NCI-H82 treated with DMSO at 0.1 percent for 48 hours (cell line): ENCODE results near the gene EEIG2.
"Not testable (repeated sequence)": the region's sequence is repeated elsewhere in the genome, so short reads cannot be mapped to it uniquely, and the experiment has no call there.

Source experiments
- DNase-seq: peaks from one replicate; lab custom pipeline; 2025; ENCODE audit not compliant: unreplicated experiment; lab: John Stamatoyannopoulos, UW

EEIG2 gene

DNA sequence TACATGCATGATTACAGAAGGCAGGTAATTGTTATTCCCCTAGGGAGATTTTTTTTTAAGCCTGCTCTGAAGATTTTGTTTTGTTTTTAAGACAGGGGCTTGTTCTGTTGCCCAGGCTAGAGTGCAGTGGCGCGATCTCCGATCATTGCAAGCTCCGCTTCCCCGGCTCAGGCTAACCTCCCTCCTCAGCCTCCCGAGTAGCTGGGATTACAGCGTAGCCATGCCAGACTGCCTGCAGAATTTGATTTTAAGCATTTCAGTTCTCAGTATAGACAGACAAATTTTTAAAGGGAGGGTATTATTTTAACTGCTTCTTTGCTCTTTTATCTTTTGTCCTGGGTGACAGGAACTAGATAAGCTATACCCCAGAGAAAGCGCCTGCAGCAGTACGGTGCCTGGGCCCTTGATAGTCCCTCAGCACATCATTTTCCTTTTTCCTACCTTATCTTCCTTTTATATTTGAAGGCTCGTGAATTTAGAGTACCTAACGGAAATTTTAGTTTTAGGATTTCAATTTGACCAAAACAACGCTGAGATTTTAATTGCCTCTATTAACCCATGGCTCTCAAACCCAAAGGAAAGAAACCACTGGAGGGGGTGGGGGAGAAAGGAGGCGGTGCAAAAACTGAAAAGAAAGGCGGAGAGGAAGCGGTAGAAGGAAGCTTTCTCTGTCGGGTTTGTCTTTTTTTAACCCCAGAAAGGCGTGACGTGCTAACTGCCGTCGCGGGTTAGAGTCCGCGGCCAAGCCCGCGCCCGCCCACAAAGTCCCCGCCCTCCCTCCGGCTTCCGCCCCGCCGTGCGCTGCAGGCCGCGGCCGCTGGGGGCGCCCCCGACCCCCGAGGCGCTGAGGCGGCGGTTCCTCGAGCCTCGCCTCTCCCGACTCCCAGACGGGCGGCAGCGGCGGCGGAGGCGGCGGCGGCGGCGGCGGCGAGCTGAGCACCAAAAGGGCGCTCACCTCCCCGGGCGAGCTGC is at the start of gene EEIG2:
Gene EEIG2, plus strand, starts transcription at position 886 of the 972 bp plus-strand sequence. CDS start 329 bp downstream, outside the sequence.
- DNase-seq = peak; percentile 77

DNA sequence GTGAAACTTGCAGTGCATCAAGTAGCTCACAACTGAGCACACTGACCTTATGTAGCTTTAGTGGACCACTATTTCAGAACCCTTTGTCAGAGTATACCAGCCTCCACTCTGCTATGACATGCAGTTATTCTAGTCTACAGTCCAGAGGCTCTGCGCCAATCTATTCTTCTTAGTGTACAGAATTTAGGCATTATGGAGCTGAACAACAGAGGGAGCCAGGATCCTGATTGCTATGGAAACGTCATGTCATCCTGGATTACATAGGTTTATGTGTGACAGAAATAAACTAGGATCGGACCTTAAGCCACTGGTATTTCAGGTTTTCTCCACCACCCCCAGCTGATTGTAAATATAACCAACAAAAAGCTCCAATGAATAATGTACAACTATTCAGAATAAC is 48.1 kb upstream of the EEIG2 start:
- peak; percentile 5 for DNase-seq

DNA sequence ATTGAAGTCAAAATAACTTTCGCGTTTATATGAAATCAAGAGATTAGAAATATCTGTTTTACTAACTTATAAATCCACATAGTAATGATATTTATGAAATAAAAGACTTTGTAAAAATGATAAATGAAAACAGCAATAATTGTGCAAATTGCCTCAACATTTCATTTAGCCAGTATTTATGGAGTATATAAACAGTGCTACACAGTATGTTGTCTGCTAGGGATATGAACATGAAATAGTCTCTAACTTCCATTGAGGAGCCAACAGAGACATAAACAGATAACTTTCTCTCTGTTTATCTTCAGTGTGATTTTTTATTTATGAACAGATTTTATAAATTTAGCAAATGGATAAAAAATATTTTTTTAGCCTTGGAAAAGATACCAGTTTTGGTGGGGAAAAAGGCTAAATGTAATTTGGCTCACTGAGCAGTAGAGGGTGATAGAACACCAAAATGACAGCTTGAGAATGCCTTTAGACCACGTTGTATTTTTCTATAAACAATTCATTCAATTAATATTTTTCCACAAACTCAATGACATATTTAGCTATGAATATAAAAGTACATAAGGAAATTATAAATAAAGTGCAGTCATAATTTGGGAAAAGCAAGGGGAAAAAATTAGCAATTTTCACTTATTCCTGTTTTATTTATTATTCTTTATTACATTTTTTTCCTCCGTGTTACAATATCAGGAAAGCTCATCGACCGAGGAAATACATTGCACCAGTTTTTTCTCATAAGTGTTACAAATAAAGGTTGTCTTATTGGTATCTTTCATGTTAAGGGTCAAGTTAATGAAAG is 47.5 kb upstream of the EEIG2 start:
- peak; percentile 14 for DNase-seq

DNA sequence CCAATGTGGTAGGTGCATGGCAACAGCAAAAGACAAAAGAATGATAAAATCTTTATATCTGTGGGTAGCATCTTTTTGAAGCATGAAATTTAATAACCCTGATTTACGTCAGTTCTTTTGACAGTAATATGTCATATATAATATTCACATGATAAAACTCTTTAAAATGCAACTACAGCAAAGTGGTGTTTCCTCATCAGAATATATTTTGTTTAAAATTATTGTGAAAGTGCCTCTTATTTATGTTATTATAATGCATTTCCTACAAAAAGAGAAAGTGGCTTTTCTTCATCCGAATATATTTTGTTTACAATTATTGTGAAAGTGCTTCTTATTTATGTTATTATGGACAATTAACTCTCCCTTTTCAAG is 46.9 kb upstream of the EEIG2 start:
- no peak for DNase-seq

DNA sequence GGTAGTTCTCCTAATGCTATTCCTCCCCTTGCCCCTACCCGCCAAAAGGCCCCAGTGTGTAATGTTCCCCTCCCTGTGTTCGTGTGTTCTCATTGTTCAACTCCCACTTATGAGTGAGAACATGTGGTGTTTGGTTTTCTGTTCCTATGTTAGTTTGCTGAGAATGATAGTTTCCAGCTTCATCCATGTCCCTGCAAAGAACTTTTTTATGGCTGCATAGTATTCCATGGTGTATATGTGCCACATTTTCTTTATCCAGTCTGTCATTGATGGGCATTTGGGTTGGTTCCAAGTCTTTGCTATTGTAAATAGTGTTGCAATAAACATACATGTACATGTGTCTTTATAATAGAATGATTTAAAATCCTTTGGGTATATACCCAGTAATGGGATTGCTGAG is 46.0 kb upstream of the EEIG2 start:
- not testable (repeated sequence) for DNase-seq

DNA sequence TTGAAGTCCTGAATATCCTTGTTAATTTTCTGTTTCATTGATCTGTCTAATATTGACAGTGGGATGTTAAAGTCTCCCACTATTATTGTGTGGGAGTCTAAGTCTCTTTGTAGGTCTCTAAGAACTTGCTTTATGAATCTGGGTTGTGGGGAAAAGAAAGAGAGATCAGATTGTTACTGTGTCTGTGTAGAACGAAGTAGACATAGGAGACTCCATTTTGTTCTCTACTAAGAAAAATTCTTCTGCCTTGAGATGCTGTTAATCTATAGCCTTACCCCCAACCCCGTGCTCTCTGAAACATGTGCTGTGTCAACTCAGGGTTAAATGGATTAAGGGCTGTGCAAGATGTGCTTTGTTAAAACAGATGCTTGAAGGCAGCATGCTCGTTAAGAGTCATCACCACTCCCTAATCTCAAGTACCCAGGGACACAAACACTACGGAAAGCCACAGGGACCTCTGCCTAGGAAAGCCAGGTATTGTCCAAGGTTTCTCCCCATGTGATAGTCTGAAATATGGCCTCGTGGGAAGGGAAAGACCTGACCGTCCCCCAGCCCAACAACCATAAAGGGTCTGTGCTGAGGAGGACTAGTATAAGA is 42.5 kb upstream of the EEIG2 start:
- DNase-seq = peak; percentile 49

DNA sequence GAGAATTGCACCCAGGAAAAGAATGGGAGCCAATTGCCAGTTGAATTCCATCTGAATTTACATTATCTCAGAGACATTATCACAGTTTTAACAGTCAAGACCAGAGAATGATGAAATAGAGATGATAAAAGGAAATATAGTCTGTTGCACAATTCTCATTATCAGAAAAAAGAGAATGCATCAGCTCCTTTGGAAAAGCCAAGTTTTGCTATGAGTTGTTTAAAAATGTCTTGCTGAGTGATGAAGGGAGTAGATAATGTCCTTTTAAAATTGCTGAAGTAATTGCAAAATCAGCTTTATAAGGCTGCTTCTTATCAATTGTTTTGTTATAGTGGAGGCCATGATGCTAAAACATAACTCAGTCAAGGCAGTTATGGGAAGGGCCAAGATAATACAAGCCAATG is 37.9 kb upstream of the EEIG2 start:
- no peak for DNase-seq

DNA sequence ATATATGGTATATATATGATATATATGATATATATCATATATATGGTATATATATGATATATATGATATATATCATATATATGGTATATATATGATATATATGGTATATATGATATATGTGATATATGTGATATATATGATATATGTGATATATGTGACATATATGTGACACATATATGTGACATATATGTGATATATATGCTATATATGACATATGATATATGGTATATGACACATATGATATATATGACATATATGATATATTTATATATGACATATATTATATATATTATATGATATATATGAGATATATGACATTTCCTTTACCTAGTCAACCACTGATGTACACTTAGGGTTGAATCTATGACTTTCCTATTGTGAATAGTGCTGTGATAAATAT is 36.1 kb upstream of the EEIG2 start:
- no peak for DNase-seq

DNA sequence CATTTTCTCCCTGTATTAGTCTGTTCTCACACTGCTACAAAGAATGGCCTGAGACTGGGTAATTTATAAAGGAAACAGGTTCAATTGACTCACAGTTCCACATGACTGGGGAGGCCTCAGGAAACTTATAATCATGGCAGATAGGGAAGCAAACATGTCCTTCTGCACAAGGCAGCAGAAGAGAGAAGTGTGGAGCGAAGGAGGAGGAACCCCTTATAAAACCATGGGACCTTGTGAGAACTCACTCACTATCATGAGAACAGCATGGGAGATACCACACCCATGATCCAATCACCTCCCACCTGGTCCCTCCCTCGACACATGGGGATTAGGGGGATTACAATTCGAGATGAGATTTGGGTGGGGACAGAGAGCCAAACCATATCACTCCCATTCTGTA is 35.2 kb upstream of the EEIG2 start:
- no peak for DNase-seq

DNA sequence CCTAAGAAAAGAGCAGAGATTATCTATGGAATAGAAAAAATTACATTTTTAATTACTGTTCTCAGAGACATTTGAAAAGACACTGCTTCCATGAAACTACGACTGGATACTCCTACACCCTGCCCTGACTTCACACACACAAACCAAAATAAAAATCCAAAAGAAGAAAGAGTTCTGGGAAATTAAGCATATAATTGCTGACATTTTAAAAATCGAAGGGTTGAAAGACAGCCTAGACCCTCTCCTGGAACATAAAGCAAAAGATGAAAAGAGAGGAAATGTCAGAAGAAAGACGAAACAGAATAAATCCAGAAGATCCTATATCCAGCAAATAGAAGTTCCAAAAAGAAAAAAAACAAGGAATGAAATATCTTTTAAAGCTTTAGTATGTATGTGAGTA is 32.8 kb upstream of the EEIG2 start:
- DNase-seq = no peak

DNA sequence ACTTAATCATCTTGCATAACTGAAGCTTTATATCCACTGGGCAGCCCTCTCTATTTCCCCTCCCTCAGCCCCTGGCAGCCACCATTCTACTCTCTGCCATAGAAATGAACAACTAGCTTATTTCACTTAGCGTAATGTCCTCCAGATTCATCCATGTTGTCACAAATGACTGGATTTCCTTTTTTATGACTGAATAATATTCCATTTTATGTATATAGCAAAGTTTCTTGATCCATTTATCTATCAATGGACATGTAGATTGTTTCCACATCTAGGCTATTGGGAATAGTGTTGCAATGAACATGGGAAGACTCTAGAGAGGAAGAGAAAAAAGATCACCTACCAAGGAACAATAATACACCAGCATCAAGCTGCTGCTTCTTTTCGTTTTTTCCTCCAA is 32.1 kb upstream of the EEIG2 start:
- no peak for DNase-seq

DNA sequence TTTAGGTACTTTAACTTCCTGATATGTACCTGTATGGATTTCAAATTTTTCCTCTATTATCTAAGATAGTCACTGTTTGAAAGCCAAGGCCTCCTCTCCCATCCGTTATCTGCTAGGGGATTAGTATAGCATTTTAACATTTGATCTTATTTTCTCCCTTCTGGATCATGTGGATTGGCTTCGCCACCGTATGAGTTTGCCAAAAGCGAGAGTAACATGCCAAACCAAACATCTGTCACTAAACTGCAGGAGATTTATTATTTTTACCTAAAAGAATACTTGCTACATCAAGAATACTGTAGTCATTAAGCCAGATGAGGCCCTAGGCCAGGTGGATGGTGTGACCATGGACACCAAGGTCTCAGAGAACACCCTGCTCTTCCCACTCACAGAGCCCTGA is 28.5 kb upstream of the EEIG2 start:
- no peak for DNase-seq

DNA sequence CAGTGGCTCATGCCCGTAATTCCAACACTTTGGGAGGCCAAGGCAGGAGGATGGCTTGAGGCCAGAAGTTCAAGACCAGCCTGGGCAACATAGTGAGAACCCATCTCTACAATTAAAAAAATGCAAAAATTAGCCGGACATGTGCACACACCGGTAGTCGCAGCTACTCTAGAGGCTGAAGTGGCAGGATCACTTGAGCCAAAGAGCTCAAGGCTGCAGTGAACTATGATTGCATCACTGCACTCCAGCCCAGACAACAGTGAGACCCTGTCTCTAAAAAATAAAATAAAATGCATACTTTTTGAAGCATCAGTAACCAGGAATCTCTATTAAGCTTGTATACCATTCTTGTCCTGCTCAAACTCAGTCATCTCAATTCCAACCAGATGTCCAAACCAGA is 27.2 kb upstream of the EEIG2 start:
- no peak for DNase-seq

DNA sequence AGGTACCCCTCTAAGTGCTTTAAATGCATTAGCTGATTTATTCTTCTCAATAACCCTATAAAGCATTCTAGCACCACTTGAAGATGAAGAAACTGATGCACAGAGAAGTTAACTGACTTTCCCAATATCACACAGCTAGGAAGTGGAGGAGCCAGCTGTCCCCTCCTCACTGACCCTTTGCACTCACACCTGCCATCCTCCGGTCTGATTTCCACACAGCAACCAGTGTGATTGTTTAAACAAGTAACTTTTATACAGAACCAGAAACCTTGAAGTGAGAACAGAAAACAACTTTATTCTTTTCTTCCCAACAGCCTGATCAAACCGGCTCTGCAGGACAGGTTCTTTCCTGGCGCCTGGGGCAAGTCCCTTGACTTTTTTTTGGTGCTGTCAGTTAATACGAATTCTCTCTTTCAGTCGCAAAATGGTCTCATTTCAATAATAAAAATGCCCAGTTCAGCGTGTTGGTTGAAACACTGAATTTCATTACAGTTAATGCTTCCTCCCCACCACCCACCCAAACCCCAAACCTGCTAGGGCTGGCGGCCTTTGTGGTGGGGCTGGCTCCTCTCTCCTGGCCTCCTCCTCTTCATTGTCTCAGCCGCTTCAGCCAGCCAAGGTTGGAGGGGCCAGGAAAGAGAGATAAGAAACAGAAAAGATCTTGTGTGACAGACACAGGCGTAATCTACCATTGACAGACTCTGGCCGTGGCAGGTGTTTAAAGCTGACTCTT is 26.4 kb upstream of the EEIG2 start:
- DNase-seq = no peak

DNA sequence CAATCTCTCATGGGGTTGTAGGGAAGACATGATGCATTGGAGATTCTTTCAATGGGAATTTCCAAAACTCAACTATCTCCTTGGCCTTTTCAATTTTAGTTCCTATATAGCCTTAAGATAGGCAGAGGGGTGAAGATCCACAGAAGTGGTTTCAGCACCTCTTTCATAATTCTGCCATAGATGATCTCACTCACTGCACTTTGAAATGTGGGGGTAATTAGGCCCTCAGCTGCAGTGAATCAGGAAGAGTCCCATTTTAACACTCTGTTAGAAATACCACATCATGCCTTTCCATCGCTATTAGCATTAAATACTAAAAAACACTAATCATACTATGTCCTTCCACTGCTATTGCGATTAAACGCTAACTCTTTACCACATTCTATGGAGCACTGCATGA is 25.1 kb upstream of the EEIG2 start:
- DNase-seq = no peak

DNA sequence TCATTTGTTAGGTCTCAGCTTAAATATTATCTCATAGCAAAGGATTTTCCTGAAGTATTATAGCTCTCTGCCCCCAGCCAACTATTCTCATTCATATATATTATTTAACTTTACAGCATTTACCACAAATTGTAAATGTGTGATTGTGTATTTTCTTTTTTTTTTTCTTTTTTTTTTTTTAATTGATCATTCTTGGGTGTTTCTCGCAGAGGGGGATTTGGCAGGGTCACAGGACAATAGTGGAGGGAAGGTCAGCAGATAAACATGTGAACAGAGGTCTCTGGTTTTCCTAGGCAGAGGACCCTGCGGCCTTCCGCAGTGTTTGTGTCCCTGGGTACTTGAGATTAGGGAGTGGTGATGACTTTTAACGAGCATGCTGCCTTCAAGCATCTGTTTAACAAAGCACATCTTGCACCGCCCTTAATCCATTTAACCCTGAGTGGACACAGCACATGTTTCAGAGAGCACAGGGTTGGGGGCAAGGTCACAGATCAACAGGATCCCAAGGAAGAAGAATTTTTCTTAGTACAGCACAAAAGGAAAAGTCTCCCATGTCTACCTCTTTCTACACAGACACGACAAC is 24.5 kb upstream of the EEIG2 start:
- DNase-seq = not testable (repeated sequence)

DNA sequence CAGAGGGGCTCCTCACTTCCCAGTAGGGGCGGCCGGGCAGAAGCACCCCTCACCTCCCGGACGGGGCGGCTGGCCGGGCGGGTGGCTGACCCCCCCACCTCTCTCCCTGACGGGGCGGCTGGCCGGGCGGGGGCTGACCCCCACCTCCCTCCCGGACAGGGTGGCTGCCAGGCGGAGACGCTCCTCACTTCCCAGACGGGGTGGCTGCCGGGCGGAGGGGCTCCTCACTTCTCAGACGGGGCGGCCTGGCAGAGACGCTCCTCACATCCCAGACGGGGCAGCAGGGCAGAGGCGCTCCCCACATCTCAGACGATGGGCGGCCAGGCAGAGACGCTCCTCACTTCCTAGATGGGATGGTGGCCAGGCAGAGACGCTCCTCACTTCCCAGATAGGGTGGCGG is 23.9 kb upstream of the EEIG2 start:
- not testable (repeated sequence) for DNase-seq

DNA sequence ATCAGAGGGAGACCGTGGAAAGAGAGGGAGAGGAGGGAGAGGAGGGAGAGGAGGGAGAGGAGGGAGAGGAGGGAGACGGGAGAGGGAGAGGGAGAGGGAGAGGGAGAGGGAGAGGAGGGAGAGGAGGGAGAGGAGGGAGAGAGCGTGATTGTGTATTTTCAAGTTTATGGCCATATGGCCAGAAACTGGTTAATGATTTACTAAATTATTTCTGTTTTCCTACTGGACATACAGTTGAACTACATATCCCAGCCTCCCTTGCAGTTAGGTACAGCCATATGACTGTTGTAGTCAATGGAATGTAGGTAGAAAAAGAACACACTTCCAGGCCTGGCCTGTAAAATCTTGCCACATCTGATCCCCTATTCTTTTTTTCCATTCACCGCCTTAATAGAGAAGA is 23.1 kb upstream of the EEIG2 start:
- DNase-seq = not testable (repeated sequence)

DNA sequence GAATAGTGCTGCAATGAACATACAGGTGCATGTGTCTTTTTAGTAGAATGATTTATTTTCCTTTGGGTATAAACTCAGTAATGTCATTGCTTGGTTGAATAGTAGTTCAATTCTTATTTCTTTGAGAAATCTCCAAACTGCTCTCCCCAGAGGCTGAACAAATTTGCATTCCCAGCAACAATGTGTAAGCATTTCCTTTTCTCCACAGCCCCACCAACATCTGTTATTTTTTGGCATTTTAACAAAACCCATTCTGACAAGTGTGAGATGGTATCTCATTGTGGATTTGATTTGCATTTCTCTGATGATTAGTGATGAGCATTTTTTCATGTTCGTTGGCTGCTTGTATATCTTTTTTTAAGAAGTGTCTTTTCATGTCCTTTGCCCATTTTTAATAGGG is 21.9 kb upstream of the EEIG2 start:
- no peak for DNase-seq

DNA sequence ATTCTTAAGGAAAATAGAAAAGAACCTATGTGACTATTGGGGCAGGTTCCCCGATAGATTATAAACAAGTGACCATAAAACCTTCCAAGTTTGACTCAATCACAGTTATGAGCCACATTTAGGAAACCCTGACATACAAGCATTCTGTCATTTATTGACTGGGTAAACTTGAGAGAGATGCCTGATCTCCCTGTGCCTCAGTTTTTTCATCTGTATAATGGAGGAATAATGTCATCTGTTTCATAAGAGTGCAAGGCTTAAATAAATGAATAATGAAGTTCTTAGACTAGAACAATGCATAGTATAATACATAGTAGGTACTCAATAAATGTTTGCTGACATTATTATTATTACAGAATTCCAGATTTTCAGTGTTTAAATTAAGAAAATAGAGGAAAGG is 18.9 kb upstream of the EEIG2 start:
- no peak for DNase-seq

DNA sequence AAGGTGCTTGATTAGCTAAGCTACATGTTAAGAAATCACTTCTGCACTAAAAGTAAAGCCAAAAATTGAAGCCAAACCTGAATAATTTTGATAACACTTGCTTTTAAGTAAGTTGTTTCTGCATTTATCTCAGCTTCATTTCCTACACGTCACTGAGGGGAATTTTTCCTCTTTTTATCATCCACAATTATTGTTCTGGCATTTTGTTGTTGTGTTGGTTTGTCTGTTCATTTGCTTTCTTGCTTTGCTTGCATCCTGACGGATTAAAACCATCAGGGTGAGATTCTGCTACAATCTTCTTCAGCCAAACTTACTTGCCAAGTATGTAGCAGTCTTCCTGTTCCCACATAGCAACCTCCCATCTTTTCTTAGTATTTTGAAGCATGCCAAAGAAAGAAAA is 18.0 kb upstream of the EEIG2 start:
- no peak for DNase-seq
